ENCODE results near the gene SLC18A2.

DNA sequence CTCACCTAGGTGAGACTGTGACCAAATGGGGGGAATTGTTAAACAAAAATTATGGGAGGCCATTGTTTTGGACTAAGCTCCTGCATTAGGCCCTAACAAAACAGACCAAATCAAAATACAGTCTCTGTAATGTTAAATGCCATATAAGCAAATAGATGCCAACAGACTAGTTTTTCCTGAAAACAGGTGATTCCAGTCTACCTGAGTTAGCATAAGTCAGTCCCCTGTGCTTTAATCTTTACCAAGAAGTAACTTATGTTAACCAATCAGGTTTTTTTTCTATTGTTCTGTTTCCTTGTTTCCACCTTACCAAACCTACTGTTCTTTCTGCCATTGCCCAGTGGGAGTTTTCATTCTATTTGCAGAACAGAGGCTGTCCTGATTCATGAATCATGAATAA lies 86.3 kb downstream of the SLC18A2 start:
- TF ChIP-seq EZH2 (IDR thresholded peaks at IDR 0.05; ENCODE audit: insufficient read depth, poor library complexity, severe bottlenecking) (no peak), EZH2phosphoT487 (IDR thresholded peaks at IDR 0.05; ENCODE audit: insufficient read depth, low read depth) (no peak)
